ENCODE data around the gene TMEM266.
"Not testable (repeated sequence)": the region's sequence is repeated elsewhere in the genome, so short reads cannot be mapped to it uniquely, and the experiment has no call there.

Gene TMEM266

GRCh38 chr15:76054201-76054600 is 5.6 kb upstream of the TMEM266 start:
- not testable (repeated sequence) for H3K27me3 ChIP-seq (ENCODE audit: control insufficient read depth, insufficient read depth, low read length); H3K36me3 ChIP-seq (ENCODE audit: control insufficient read depth, insufficient read depth, low read length); H3K9me3 ChIP-seq (ENCODE audit: control insufficient read depth, insufficient read depth, low read length); H3K4me3 ChIP-seq (ENCODE audit: low read depth, low read length); H3K4me1 ChIP-seq (ENCODE audit: control insufficient read depth, insufficient read depth, low read length); H3K9ac ChIP-seq (ENCODE audit: low read depth, low read length)

- no peaks in the 10 kb centered on the region for H3K36me3 ChIP-seq (ENCODE audit: control insufficient read depth, insufficient read depth, low read length)
- H3K4me1 ChIP-seq (ENCODE audit: control insufficient read depth, insufficient read depth, low read length) = peaks cover 4% of the 10 kb centered on the region
- H3K4me3 ChIP-seq (ENCODE audit: low read depth, low read length) = no peak overlapping the region
- H3K27me3 ChIP-seq (ENCODE audit: control insufficient read depth, insufficient read depth, low read length) = peaks cover 20% of the 10 kb centered on the region
- H3K9ac ChIP-seq (ENCODE audit: low read depth, low read length) = no peak overlapping the region
- H3K9me3 ChIP-seq (ENCODE audit: control insufficient read depth, insufficient read depth, low read length) = no peaks in the 10 kb centered on the region
Observed at GRCh38 chr15:76056931-76057330, 2.9 kb upstream of the TMEM266 start.

GRCh38 chr15:76057332-76058000 is 2.3 kb upstream of the TMEM266 start:
- H3K4me3 ChIP-seq (ENCODE audit: low read depth, low read length) = no peak overlapping the region
- H3K9ac ChIP-seq (ENCODE audit: low read depth, low read length) = no peak overlapping the region

GRCh38 chr15:76058714-76059319 is 968 bp upstream of the TMEM266 start:
- H3K9ac ChIP-seq (ENCODE audit: low read depth, low read length) = no peak overlapping the region

More at GRCh38 chr15:76057332-76058000, 2.3 kb upstream of the TMEM266 start:
- no peaks in the 10 kb centered on the region for H3K9me3 ChIP-seq (ENCODE audit: control insufficient read depth, insufficient read depth, low read length)
- peaks cover 4% of the 10 kb centered on the region for H3K4me1 ChIP-seq (ENCODE audit: control insufficient read depth, insufficient read depth, low read length)
- H3K27me3 ChIP-seq (ENCODE audit: control insufficient read depth, insufficient read depth, low read length) = peaks cover 22% of the 10 kb centered on the region
- H3K36me3 ChIP-seq (ENCODE audit: control insufficient read depth, insufficient read depth, low read length) = no peaks in the 10 kb centered on the region

GRCh38 chr15:76060118-76060989 is 569 bp downstream of the TMEM266 start:
- H3K4me1 ChIP-seq (ENCODE audit: control insufficient read depth, insufficient read depth, low read length) = peaks cover 9% of the 10 kb centered on the region
- H3K9ac ChIP-seq (ENCODE audit: low read depth, low read length) = no peak overlapping the region
- H3K4me3 ChIP-seq (ENCODE audit: low read depth, low read length) = peak overlapping the region; percentile 65
- H3K36me3 ChIP-seq (ENCODE audit: control insufficient read depth, insufficient read depth, low read length) = no peaks in the 10 kb centered on the region
- H3K9me3 ChIP-seq (ENCODE audit: control insufficient read depth, insufficient read depth, low read length) = no peaks in the 10 kb centered on the region
- peaks cover 24% of the 10 kb centered on the region for H3K27me3 ChIP-seq (ENCODE audit: control insufficient read depth, insufficient read depth, low read length)

More at GRCh38 chr15:76058714-76059319, 968 bp upstream of the TMEM266 start:
- peak overlapping the region; percentile 57 for H3K4me3 ChIP-seq (ENCODE audit: low read depth, low read length)
- H3K27me3 ChIP-seq (ENCODE audit: control insufficient read depth, insufficient read depth, low read length) = peaks cover 24% of the 10 kb centered on the region
- no peaks in the 10 kb centered on the region for H3K36me3 ChIP-seq (ENCODE audit: control insufficient read depth, insufficient read depth, low read length)
- no peaks in the 10 kb centered on the region for H3K9me3 ChIP-seq (ENCODE audit: control insufficient read depth, insufficient read depth, low read length)
- H3K4me1 ChIP-seq (ENCODE audit: control insufficient read depth, insufficient read depth, low read length) = peaks cover 4% of the 10 kb centered on the region

- peaks cover 7% of the 10 kb centered on the region for H3K4me1 ChIP-seq (ENCODE audit: control insufficient read depth, insufficient read depth, low read length)
- peaks cover 24% of the 10 kb centered on the region for H3K27me3 ChIP-seq (ENCODE audit: control insufficient read depth, insufficient read depth, low read length)
- no peak overlapping the region for H3K9ac ChIP-seq (ENCODE audit: low read depth, low read length)
- H3K36me3 ChIP-seq (ENCODE audit: control insufficient read depth, insufficient read depth, low read length) = no peaks in the 10 kb centered on the region
- no peaks in the 10 kb centered on the region for H3K9me3 ChIP-seq (ENCODE audit: control insufficient read depth, insufficient read depth, low read length)
- no peak overlapping the region for H3K4me3 ChIP-seq (ENCODE audit: low read depth, low read length)
Observed at GRCh38 chr15:76061700-76062099, 1.9 kb downstream of the TMEM266 start.

- H3K9ac ChIP-seq (ENCODE audit: low read depth, low read length) = no peak overlapping the region
- no peak overlapping the region for H3K4me3 ChIP-seq (ENCODE audit: low read depth, low read length)
- no peaks in the 10 kb centered on the region for H3K9me3 ChIP-seq (ENCODE audit: control insufficient read depth, insufficient read depth, low read length)
- H3K4me1 ChIP-seq (ENCODE audit: control insufficient read depth, insufficient read depth, low read length) = peaks cover 5% of the 10 kb centered on the region
- no peaks in the 10 kb centered on the region for H3K36me3 ChIP-seq (ENCODE audit: control insufficient read depth, insufficient read depth, low read length)
- peaks cover 24% of the 10 kb centered on the region for H3K27me3 ChIP-seq (ENCODE audit: control insufficient read depth, insufficient read depth, low read length)
Observed at GRCh38 chr15:76062286-76062685, 2.5 kb downstream of the TMEM266 start.

GRCh38 chr15:76064375-76064774 is 4.6 kb downstream of the TMEM266 start:
- H3K4me3 ChIP-seq (ENCODE audit: low read depth, low read length) = no peak overlapping the region
- peaks cover 14% of the 10 kb centered on the region for H3K27me3 ChIP-seq (ENCODE audit: control insufficient read depth, insufficient read depth, low read length)
- H3K36me3 ChIP-seq (ENCODE audit: control insufficient read depth, insufficient read depth, low read length) = no peaks in the 10 kb centered on the region
- peaks cover 5% of the 10 kb centered on the region for H3K4me1 ChIP-seq (ENCODE audit: control insufficient read depth, insufficient read depth, low read length)
- H3K9me3 ChIP-seq (ENCODE audit: control insufficient read depth, insufficient read depth, low read length) = no peaks in the 10 kb centered on the region
- no peak overlapping the region for H3K9ac ChIP-seq (ENCODE audit: low read depth, low read length)

GRCh38 chr15:76065245-76065644 is 5.5 kb downstream of the TMEM266 start:
- Histone ChIP-seq H3K27me3 (ENCODE audit: control insufficient read depth, insufficient read depth, low read length) (peaks cover 13% of the 10 kb centered on the region), H3K4me1 (ENCODE audit: control insufficient read depth, insufficient read depth, low read length) (peaks cover 5% of the 10 kb centered on the region), H3K4me3 (ENCODE audit: low read depth, low read length) (no peak overlapping the region), H3K9ac (ENCODE audit: low read depth, low read length) (no peak overlapping the region), H3K9me3 (ENCODE audit: control insufficient read depth, insufficient read depth, low read length) (no peaks in the 10 kb centered on the region), H3K36me3 (ENCODE audit: control insufficient read depth, insufficient read depth, low read length) (no peaks in the 10 kb centered on the region)

GRCh38 chr15:76065793-76066192 is 6.0 kb downstream of the TMEM266 start:
- H3K9me3 ChIP-seq (ENCODE audit: control insufficient read depth, insufficient read depth, low read length) = no peaks in the 10 kb centered on the region
- no peak overlapping the region for H3K4me3 ChIP-seq (ENCODE audit: low read depth, low read length)
- peaks cover 5% of the 10 kb centered on the region for H3K4me1 ChIP-seq (ENCODE audit: control insufficient read depth, insufficient read depth, low read length)
- no peak overlapping the region for H3K9ac ChIP-seq (ENCODE audit: low read depth, low read length)
- H3K36me3 ChIP-seq (ENCODE audit: control insufficient read depth, insufficient read depth, low read length) = no peaks in the 10 kb centered on the region
- peaks cover 8% of the 10 kb centered on the region for H3K27me3 ChIP-seq (ENCODE audit: control insufficient read depth, insufficient read depth, low read length)

- Histone ChIP-seq H3K4me3 (ENCODE audit: low read depth, low read length) (no peak overlapping the region), H3K9me3 (ENCODE audit: control insufficient read depth, insufficient read depth, low read length) (no peaks in the 10 kb centered on the region), H3K27me3 (ENCODE audit: control insufficient read depth, insufficient read depth, low read length) (no peaks in the 10 kb centered on the region), H3K36me3 (ENCODE audit: control insufficient read depth, insufficient read depth, low read length) (no peaks in the 10 kb centered on the region), H3K4me1 (ENCODE audit: control insufficient read depth, insufficient read depth, low read length) (no peaks in the 10 kb centered on the region), H3K9ac (ENCODE audit: low read depth, low read length) (no peak overlapping the region)
Observed at GRCh38 chr15:76070192-76070591, 10.4 kb downstream of the TMEM266 start.

Data from iPS-15b (cell line).